Panc1 (cell line): ENCODE data around the gene BPIFA3.

Experiments used
- POLR2AphosphoS5 ChIP-seq: IDR thresholded peaks from 2 replicates; pipeline ENCODE4 v1.6.1; 2012; ENCODE audit warnings: mild to moderate bottlenecking, low read depth, low read length, moderate library complexity
- REST ChIP-seq, 2 experiments: IDR thresholded peaks; 2 replicates each; pipeline ENCODE4 v1.6.1; 2011 to 2012; ENCODE audit warnings: low read depth in 2 of 2, control low read depth in 1 of 2, low read length in 1 of 2, mild to moderate bottlenecking in 1 of 2, moderate library complexity in 1 of 2; ENCODE audit not compliant: insufficient read depth in 1 of 2
- TF ChIP-seq, protein P1 (sequence below): fragments of 450-650 bp; IDR thresholded peaks from 2 replicates; pipeline ENCODE4 v1.5.1; 2017; ENCODE audit warnings: mild to moderate bottlenecking

DNA sequence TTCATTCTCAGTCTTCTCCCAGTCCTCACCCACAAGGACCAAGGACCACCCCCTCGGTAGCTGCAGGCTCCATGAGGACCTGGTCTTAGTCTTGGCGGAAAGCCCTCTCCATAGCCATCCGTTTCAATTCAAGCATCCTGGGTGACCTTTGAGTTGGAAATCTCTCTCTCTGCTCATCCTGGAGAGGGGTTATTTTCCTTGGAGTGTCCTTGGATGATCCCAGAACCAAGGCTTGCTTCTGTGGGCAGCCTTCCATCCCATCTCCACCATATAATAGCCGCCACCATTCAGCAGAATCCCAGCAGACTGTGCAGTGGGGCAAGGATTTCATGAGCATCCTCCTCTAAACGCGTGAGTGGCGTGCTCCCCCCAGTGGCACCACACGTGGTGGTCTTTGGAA lies 49.3 kb upstream of the BPIFA3 start, which contains the start of gene BPIFA2:
- TF ChIP-seq, protein P1, sequence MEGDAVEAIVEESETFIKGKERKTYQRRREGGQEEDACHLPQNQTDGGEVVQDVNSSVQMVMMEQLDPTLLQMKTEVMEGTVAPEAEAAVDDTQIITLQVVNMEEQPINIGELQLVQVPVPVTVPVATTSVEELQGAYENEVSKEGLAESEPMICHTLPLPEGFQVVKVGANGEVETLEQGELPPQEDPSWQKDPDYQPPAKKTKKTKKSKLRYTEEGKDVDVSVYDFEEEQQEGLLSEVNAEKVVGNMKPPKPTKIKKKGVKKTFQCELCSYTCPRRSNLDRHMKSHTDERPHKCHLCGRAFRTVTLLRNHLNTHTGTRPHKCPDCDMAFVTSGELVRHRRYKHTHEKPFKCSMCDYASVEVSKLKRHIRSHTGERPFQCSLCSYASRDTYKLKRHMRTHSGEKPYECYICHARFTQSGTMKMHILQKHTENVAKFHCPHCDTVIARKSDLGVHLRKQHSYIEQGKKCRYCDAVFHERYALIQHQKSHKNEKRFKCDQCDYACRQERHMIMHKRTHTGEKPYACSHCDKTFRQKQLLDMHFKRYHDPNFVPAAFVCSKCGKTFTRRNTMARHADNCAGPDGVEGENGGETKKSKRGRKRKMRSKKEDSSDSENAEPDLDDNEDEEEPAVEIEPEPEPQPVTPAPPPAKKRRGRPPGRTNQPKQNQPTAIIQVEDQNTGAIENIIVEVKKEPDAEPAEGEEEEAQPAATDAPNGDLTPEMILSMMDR: no peak
- TF ChIP-seq POLR2AphosphoS5 (no peak), REST (IDR thresholded peaks at IDR 0.05; ENCODE audit: insufficient read depth in 1 of 2, low read depth in 2 of 2, low read length in 1 of 2) (no peak)
